Testis (tissue), 2 donors: ENCODE measurements around the gene HAO1.

Experiments
- CTCF ChIP-seq, 3 experiments: fragments of 450-650 bp in 2 of 3; fragments of 200-600 bp in 1 of 3; sonication (generic) in 1 of 3; IDR thresholded peaks; one replicate each; pipeline ENCODE4 v1.5.1; 2016 to 2019; ENCODE audit warnings: antibody characterized with exemption in 3 of 3, mild to moderate bottlenecking in 2 of 3, moderate library complexity in 1 of 3
- POLR2A ChIP-seq: fragments of 450-650 bp; IDR thresholded peaks from one replicate; pipeline ENCODE4 v1.6.1; 2017; ENCODE audit warnings: antibody characterized with exemption, mild to moderate bottlenecking, moderate library complexity

GRCh38 chr20:7912551-7912950, 27.7 kb downstream of the HAO1 start:
- TF ChIP-seq POLR2A (no peak), CTCF (IDR thresholded peaks at IDR 0.05) (no peak)
